ENCODE measurements around the gene STAB1. TPM values are rescaled to one million over a fixed set of nuclear protein-coding genes. Genes with fewer than 3 reads are reported as not detected.
"Not testable (repeated sequence)": the region's sequence is repeated elsewhere in the genome, so short reads cannot be mapped to it uniquely, and the experiment has no call there.

The STAB1 gene
- total RNA-seq, 1 donor from 2014 or later, result 0.07 TPM

DNA sequence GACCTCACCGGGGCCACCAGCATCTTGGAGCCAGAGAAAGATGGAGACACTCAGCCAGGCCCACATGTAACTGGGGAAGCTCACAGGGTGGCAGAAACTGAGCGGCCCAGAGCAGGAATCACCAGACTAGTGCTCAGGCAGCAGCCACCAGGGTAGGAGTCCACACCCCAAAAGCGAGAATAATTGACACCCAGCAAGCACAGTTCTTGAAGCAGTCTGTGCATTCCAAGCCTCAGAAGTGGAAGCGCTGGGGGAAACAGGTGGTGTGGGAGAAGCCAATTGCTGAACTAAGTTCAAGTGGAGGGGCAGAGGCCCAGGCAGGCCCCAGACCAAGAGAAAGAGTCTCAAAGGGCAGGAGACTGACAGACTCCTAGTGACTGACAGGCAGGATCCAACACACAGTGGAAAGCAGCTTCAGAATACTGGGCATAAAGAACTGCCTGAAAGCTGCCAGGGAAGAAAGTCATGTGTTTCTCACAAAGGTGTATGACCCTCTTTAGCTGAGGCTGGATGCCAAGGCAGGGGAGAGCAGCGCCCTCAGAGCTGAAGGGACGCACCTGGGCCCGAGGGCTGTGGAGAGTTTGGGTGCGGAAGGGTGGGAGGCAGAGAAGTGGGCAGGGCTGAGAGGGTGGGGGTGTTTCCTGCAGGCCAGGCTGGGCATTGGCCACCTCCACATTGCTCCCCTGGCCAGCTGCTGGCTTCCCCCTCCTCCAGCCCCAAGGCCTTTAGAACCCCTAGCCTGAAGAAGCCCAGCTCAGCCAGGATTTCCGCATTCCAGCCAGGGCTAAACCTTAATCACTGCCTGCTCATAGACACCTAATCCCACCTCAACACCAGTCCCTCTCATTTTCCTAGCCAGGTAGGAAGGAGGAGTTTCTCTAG lies 30.8 kb downstream of the STAB1 start:
- DNase-seq, result no peak
- no peak overlapping the region for H3K27ac Mint-ChIP-seq
- intact Hi-C loops (cut with micrococcal nuclease), result no loop called here
- no peaks in the 10 kb centered on the region for H3K27me3 Mint-ChIP-seq
- H3K4me3 Mint-ChIP-seq, result no peak overlapping the region
- no peaks in the 10 kb centered on the region for H3K4me1 Mint-ChIP-seq
- H3K9me3 Mint-ChIP-seq, result no peaks in the 10 kb centered on the region
- peaks cover 2% of the 10 kb centered on the region for H3K36me3 Mint-ChIP-seq (ENCODE audit: low read depth)

GRCh38 chr3:52526671-52527038 lies 31.5 kb downstream of the STAB1 start:
- H3K36me3 Mint-ChIP-seq (ENCODE audit: low read depth); intact Hi-C loops (cut with micrococcal nuclease); H3K9me3 Mint-ChIP-seq; H3K27ac Mint-ChIP-seq; H3K4me1 Mint-ChIP-seq; H3K4me3 Mint-ChIP-seq; H3K27me3 Mint-ChIP-seq; DNase-seq: not testable (repeated sequence)

DNA sequence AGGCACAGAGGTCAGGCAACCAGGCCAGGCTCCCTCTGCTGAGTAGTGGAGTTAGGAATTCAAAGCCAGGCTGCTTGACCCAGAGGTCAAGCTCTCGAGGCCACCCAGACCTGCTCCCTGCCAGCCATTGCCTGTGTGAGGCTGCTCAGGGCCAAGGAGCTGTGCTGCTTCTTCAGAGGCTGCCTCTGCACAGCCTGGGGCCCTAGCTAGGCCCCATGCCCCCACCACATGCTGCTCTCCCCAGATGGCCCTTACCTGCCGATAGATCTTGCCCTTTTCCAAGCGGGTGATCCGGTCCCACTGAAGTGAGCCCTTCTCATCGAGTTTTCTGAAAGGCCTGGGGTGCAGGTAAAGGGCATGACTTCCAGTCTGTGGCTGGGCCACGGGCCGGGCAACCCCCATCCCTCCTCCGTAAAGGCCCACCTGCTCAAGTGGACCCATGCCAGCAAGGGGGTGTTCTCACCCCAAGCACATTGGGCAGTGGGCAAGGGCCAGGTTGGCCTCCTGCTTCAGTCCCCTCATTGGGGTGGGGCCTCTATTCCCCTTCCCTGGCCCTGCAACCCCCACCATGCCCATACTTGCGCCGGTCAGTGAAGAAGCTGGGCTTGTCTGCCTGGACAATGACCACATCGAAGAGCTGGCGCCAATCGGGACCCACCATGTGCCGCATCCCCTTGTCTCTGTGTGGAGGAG lies 32.0 kb downstream of the STAB1 start:
- no peak for DNase-seq
- Mint-ChIP-seq H3K4me1 (peaks cover 1% of the 10 kb centered on the region), H3K27ac (no peak overlapping the region), H3K9me3 (no peaks in the 10 kb centered on the region), H3K4me3 (no peak overlapping the region), H3K36me3 (ENCODE audit: low read depth) (peaks cover 2% of the 10 kb centered on the region), H3K27me3 (no peaks in the 10 kb centered on the region)
- intact Hi-C loops (cut with micrococcal nuclease), result no loop called here

DNA sequence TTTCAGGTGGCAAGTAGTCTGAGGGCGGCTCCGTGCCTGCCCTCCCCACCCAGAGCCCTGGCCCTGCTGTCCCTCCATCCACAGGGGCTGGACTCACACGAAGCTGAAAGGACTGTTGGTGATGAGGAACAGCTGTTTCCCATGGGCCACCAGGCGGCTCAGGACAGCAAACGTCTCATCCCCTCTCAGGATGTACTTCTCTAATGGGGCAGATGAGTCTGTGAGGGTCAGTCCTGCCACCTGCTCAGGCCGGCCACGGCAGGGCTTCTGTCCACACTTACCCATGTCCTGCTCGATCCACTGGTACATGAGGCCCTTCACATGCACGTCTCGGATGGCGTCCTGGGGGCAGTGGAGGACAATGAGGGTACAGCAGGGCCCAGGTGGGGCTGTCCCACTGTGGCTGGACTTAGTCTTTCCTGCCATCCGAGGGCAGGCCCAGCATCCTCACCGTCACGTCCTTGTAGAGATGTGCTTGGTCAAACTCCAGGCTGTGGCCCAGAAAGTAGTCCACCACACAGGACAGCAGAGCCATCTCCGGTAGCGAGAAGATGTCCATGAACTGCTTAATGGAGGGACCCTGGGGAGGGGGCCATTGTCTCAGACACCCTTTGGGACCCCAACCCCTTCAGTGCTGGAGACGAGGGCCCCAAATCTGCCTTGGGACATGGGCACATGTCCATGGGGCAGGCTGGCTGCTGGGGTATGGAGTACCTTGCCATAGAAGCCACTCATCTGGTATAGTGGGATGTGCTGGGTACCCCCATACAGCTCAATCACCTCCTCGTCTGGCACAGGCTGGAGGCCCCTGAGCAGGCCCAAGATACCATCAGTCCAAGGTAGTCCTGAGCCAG lies 32.8 kb downstream of the STAB1 start:
- no peak for DNase-seq
- intact Hi-C loops (cut with micrococcal nuclease), result no loop called here
- H3K27me3 Mint-ChIP-seq, result no peaks in the 10 kb centered on the region
- H3K36me3 Mint-ChIP-seq (ENCODE audit: low read depth), result peaks cover 2% of the 10 kb centered on the region
- H3K4me1 Mint-ChIP-seq, result peaks cover 6% of the 10 kb centered on the region
- H3K4me3 Mint-ChIP-seq, result no peak overlapping the region
- no peak overlapping the region for H3K27ac Mint-ChIP-seq
- H3K9me3 Mint-ChIP-seq, result no peaks in the 10 kb centered on the region

- no peak for DNase-seq
- peaks cover 6% of the 10 kb centered on the region for H3K4me1 Mint-ChIP-seq
Observed at GRCh38 chr3:52528586-52529375, 33.6 kb downstream of the STAB1 start.

GRCh38 chr3:52529376-52530333 lies 34.5 kb downstream of the STAB1 start:
- DNase-seq, result no peak
- Mint-ChIP-seq H3K4me3 (no peak overlapping the region), H3K27ac (no peak overlapping the region), H3K36me3 (ENCODE audit: low read depth) (peaks cover 2% of the 10 kb centered on the region), H3K4me1 (peaks cover 8% of the 10 kb centered on the region), H3K27me3 (no peaks in the 10 kb centered on the region), H3K9me3 (no peaks in the 10 kb centered on the region)
- intact Hi-C loops (cut with micrococcal nuclease), result loop anchor here (10.0 kb wide), 2 partner anchors 335 to 365 kb away; partner anchors contain the start of genes ALAS1 and STIMATE

More at GRCh38 chr3:52528586-52529375, 33.6 kb downstream of the STAB1 start:
- intact Hi-C loops (cut with micrococcal nuclease), result no loop called here
- no peaks in the 10 kb centered on the region for H3K9me3 Mint-ChIP-seq
- H3K4me3 Mint-ChIP-seq, result no peak overlapping the region
- H3K27me3 Mint-ChIP-seq, result no peaks in the 10 kb centered on the region
- H3K27ac Mint-ChIP-seq, result no peak overlapping the region
- H3K36me3 Mint-ChIP-seq (ENCODE audit: low read depth), result peaks cover 2% of the 10 kb centered on the region

GRCh38 chr3:52530918-52531826 lies 36.0 kb downstream of the STAB1 start:
- H3K4me1 Mint-ChIP-seq, result peaks cover 10% of the 10 kb centered on the region
- H3K36me3 Mint-ChIP-seq (ENCODE audit: low read depth), result peaks cover 2% of the 10 kb centered on the region
- DNase-seq, result no peak
- H3K27ac Mint-ChIP-seq, result no peak overlapping the region
- no peaks in the 10 kb centered on the region for H3K27me3 Mint-ChIP-seq
- H3K9me3 Mint-ChIP-seq, result no peaks in the 10 kb centered on the region
- no peak overlapping the region for H3K4me3 Mint-ChIP-seq
- intact Hi-C loops (cut with micrococcal nuclease), result loop anchor here (10.0 kb wide), 2 partner anchors 336 to 364 kb away; partner anchors contain the start of genes ALAS1 and STIMATE

DNA sequence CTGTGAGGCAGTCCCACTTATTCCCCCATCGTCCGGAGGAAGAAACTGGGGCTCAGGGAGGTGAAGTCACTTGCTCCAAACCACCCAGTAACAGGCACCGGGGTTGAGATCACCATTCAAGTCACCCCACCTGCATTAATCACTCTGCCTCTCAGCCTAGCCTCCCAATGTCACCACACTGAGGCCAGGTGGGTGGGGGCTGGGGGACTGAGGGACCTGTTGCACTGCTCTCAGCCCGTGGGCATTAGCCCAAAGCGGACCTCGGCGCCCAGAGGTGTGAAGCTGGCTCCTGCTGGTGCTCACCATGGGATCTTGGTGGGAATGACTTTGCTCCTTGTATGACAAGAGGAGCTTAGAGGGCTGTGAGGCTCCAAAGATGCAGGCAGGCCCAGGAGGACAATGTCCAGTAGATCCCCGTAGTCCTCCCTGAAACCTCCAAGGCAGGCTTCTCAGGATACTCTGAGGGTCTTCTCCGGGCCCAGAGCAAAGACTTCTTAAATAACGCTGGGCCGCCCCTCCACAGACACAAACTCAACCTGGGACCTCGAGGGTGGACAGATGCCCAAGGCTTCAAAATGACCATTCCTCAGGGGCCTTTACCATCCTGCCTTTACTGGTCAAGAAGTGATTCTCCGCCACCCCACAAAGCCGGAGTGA lies 36.9 kb downstream of the STAB1 start:
- Mint-ChIP-seq H3K4me1 (peaks cover 11% of the 10 kb centered on the region), H3K4me3 (peak overlapping the region; percentile 81), H3K27ac (no peak overlapping the region), H3K36me3 (ENCODE audit: low read depth) (peaks cover 4% of the 10 kb centered on the region), H3K9me3 (no peaks in the 10 kb centered on the region), H3K27me3 (no peaks in the 10 kb centered on the region)
- DNase-seq, result no peak
- intact Hi-C loops (cut with micrococcal nuclease), result loop anchor here (10.0 kb wide), 2 partner anchors 337 to 363 kb away; partner anchors contain the start of genes ALAS1 and STIMATE

GRCh38 chr3:52532517-52532837 lies 37.3 kb downstream of the STAB1 start:
- Mint-ChIP-seq H3K27me3 (no peaks in the 10 kb centered on the region), H3K9me3 (no peaks in the 10 kb centered on the region), H3K4me3 (peak overlapping the region; percentile 81), H3K4me1 (peaks cover 13% of the 10 kb centered on the region), H3K36me3 (ENCODE audit: low read depth) (peaks cover 6% of the 10 kb centered on the region), H3K27ac (peak overlapping the region; percentile 63)
- DNase-seq, result no peak
- intact Hi-C loops (cut with micrococcal nuclease), result loop anchor here (10.0 kb wide), 2 partner anchors 338 to 362 kb away; partner anchors contain the start of genes ALAS1 and STIMATE

DNA sequence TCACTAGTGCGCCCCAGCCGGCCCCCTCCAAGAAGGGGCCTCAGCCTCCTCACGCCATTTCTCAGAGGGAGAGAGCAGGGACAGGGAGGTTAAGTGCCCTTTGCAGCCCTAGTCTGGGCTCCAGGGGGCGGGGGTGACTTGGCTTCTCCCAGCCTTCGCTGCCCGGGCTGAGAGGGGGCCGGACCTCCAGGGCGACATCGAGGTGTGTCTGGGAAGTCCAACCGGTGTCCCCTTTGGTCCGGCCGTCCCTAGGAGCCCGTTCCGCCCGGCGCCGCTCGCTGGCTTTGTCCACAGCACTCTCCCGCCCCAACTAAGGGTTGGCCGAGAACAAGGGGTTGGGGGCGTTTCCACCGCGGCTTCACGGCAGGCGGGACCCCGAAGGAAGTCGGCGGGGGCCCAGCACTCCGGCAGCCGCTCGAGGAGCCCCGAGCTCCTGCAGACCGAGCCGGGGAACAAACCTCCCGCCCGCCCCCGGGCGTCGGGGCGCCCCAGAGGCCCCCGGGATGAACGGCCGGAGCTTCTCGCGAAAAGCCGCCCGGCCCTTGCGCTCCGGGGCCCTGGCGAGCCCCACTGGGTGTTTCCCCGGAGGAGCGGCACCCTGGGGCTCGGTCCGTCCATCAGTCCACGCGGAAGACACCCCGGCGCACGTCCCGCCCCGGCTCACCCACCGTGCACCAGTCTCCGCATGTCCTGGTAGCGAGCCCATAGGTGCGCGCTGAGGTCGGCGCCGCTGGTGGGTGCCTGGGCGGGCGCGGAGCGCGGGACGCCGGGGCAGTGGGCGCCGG lies 37.9 kb downstream of the STAB1 start:
- DNase-seq, result peak; percentile 81
- H3K27me3 Mint-ChIP-seq, result no peaks in the 10 kb centered on the region
- intact Hi-C loops (cut with micrococcal nuclease), result loop anchor here (10.0 kb wide), 2 partner anchors 338 to 362 kb away; partner anchors contain the start of genes ALAS1 and STIMATE
- peaks cover 18% of the 10 kb centered on the region for H3K4me1 Mint-ChIP-seq
- no peaks in the 10 kb centered on the region for H3K9me3 Mint-ChIP-seq
- H3K36me3 Mint-ChIP-seq (ENCODE audit: low read depth), result peaks cover 11% of the 10 kb centered on the region
- H3K27ac Mint-ChIP-seq, result peak overlapping the region; percentile 63
- H3K4me3 Mint-ChIP-seq, result peak overlapping the region; percentile 81
